Mononuclear cell (primary cell): ENCODE data around the gene AKNAD1. TPM values are rescaled to one million over a fixed set of nuclear protein-coding genes. Genes with fewer than 3 reads are reported as not detected.

Experiments used
- H3K27me3 ChIP-seq: 2 replicates; pipeline ENCODE4 v1.6.0; 2011; ENCODE audit warnings: low read length, control low read depth; ENCODE audit not compliant: insufficient read depth
- H3K4me1 ChIP-seq: 2 replicates; pipeline ENCODE4 v1.5.1; 2011; ENCODE audit warnings: mild to moderate bottlenecking, low read length, control low read depth; ENCODE audit not compliant: insufficient read depth
- H3K4me3 ChIP-seq: 2 replicates; pipeline ENCODE4 v1.5.1; 2011; ENCODE audit warnings: mild to moderate bottlenecking, low read length, moderate library complexity
- H3K9me3 ChIP-seq: 2 replicates; pipeline ENCODE4 v1.5.1; 2011; ENCODE audit warnings: low read depth, mild to moderate bottlenecking, control low read depth, low read length
- total RNA-seq: library from RNA; depleted of rRNA; stranded (reverse); fragments of >200 nt; gene quantifications from one replicate; pipeline ENCODE4 v1.2.3, GENCODE V29; 2012

AKNAD1 gene
- total RNA-seq, 1 donor, result not detected

DNA sequence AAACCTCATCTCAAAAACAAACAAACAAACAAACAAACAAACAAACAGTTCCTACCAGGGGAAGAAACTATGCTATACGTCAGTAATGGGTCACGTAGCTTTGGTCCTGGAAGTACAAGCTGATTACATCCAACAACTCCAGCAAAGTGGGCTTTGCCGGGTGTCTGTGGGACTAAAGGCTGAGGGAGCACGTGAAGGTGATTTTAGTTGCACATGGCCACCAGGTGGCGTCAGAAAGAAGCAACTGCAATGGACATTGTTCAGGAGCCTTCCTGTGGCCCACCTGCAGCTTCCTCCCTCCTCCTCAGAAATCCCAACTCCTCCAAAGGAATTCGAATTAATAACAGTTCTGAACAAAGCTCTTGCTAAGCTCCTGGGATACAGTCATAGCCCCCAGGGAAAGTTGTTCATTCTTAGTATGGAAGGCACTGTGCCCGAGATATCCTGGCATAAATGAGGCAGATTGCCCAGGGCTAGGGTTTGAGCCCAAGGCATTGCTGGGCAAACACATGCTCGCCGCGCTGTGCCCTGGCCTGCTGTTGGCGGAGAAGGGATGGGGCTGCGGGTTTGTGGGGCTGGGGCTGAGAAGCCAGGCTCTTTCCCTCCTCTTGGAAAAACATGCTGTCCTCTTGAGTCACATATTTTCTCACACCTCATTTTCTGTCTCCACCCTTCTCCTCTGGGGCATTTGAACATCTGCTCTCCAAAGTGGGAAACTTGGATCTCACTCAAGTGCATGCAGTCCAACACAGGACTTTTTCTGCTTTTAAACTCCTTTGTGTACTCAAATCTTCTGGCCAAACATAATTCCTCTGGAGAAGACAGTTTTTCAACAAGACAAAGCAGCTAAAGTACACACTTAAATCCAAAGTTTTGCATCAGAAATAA is 28.6 kb downstream of the AKNAD1 start:
- peaks cover 7% of the 10 kb centered on the region for H3K4me1 ChIP-seq
- no peaks in the 10 kb centered on the region for H3K9me3 ChIP-seq
- H3K27me3 ChIP-seq, result no peaks in the 10 kb centered on the region
- H3K4me3 ChIP-seq, result no peak overlapping the region

DNA sequence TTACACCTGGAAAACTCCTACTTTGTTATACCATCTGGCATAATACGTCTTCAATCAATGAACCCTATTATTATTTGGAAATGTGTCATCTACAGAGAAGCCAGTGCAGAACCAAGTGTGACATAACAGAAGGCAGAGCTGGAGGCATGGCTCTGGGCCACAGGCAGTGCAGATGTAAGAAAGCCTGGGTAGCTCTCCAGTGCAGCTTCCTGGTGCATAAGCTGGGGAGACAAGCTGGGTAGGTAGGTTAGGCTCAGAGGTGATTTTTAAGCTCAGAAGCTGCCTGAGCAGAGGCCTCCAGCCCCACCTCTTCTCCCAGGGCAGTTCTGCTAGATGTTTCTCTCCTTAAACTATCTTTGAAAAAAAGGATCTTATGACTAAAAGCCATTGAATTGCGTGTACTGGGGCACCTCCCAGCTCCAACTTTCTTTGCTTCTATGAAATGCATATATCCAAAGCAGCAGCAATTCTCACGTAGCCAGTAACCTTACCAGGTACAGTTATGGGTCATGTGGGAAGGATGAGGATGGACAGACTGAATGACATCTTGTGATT is 30.7 kb downstream of the AKNAD1 start:
- H3K9me3 ChIP-seq, result no peaks in the 10 kb centered on the region

GRCh38 chr1:108824051-108824450 is 32.8 kb downstream of the AKNAD1 start:
- Histone ChIP-seq H3K27me3 (no peaks in the 10 kb centered on the region), H3K4me3 (no peak overlapping the region), H3K4me1 (no peaks in the 10 kb centered on the region), H3K9me3 (no peaks in the 10 kb centered on the region)

More for the DNA sequence above, 30.7 kb downstream of the AKNAD1 start:
- Histone ChIP-seq H3K27me3 (no peaks in the 10 kb centered on the region), H3K4me3 (no peak overlapping the region), H3K4me1 (peaks cover under 1% of the 10 kb centered on the region)

DNA sequence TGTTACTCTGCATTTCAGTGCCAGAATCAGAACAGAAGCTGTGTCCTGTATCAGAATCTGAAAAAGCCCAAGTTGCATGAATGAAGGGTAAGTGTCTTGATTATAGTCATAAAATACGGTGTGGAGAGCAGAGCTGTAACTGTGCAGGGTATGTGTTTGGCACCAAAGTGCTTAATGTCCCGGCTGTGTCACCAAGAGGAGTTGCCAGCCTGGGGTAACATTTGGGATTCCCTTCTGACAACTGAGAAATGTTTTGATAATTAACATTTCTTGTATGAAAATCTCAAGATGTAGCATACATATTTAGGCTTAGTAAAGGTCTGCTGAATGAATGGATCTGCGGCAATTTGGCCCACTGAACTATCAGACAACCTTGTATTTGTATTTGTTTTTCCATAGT is 33.3 kb downstream of the AKNAD1 start:
- Histone ChIP-seq H3K9me3 (no peaks in the 10 kb centered on the region), H3K4me1 (no peaks in the 10 kb centered on the region), H3K27me3 (no peaks in the 10 kb centered on the region), H3K4me3 (no peak overlapping the region)

DNA sequence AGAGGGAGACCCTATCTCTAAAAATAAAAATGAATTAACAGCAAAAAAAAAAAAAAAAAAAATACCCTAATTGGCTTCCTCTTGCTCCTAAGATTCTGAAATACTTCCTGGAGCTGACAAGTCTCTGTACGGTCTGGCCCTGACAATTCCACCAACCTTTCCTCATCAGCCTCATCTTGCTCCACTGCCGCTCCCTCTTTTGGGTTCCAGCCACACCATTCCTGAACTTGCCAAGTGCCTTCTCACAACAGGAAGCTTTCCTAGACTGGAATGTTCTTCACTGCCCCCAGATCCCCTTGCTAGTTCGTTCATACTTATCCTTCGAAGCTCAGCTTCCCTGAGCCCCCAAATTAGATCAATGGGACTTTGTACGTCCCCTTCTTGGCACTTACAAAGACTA is 37.0 kb downstream of the AKNAD1 start:
- Histone ChIP-seq H3K9me3 (no peaks in the 10 kb centered on the region), H3K4me3 (no peak overlapping the region), H3K27me3 (no peaks in the 10 kb centered on the region), H3K4me1 (no peaks in the 10 kb centered on the region)

- Histone ChIP-seq H3K4me1 (no peaks in the 10 kb centered on the region), H3K9me3 (no peaks in the 10 kb centered on the region), H3K27me3 (no peaks in the 10 kb centered on the region), H3K4me3 (no peak overlapping the region)
Measured at GRCh38 chr1:108817811-108818210, 39.1 kb downstream of the AKNAD1 start.

DNA sequence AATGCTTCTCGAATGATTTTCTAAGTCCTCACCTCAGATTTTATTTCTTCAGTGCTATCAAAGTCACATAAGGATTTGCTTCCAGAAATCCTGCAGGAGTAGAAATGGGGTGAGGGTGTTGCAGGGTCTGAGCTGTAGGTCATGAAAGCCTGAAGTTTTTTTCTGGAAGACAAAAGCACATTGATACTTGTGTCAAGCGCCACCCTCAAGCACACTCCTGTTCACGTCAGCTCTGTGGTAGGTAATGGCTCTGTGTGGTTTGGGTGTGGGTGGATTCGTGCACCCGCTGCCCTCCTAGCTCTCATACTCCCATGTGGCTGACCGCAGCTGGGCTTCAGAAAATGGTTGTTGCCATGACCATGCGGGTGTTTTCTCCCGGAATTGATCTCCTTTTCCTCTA is 39.9 kb downstream of the AKNAD1 start:
- Histone ChIP-seq H3K4me1 (no peaks in the 10 kb centered on the region), H3K4me3 (no peak overlapping the region), H3K27me3 (no peaks in the 10 kb centered on the region), H3K9me3 (no peaks in the 10 kb centered on the region)

DNA sequence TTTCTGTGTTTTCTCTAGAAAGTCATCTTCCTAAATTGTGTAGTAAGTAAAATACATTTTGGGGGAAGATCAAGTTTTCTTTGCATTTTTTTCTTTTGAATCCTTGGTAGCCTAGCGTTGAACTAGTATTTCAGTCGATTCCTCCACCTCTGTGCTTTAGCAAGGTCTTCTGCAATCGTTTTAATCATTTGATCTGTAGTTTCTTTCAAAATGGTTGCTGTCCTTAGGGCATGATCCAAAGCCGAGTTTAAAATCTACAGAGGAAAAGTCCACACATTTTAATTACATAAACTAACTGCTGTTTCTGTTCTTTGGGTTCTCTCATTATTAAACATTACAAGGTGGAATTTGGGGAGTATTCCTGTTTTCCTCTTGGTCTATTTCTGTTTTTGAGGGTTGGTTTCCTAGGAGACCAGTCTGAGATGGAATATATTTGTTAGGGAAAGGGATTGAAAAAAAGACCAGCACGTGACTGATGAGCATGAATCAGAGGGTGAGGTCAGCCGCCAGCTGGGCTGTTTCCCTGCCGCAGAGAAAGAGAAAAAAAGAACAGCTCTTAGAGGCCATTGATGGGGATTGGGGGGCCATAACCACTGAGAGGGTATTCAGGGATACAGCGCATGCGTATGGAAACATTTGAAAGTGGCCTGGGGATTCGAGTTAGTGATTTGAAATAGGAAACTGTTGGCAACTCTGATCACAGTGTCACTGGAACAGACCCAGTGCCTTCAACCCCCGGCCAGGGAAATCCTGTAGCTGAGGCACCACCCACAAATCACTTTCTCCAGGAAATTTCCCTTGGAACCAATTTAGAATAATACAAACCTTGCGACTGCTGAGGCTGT is 40.6 kb downstream of the AKNAD1 start:
- Histone ChIP-seq H3K9me3 (no peaks in the 10 kb centered on the region), H3K4me1 (no peaks in the 10 kb centered on the region), H3K4me3 (no peak overlapping the region), H3K27me3 (no peaks in the 10 kb centered on the region)

GRCh38 chr1:108815566-108815965 is 41.3 kb downstream of the AKNAD1 start:
- H3K9me3 ChIP-seq, result no peaks in the 10 kb centered on the region

GRCh38 chr1:108814343-108815125 is 42.4 kb downstream of the AKNAD1 start:
- no peaks in the 10 kb centered on the region for H3K4me1 ChIP-seq
- H3K4me3 ChIP-seq, result no peak overlapping the region
- H3K27me3 ChIP-seq, result no peaks in the 10 kb centered on the region
- H3K9me3 ChIP-seq, result no peaks in the 10 kb centered on the region

More at GRCh38 chr1:108815566-108815965, 41.3 kb downstream of the AKNAD1 start:
- Histone ChIP-seq H3K4me3 (no peak overlapping the region), H3K27me3 (no peaks in the 10 kb centered on the region), H3K4me1 (no peaks in the 10 kb centered on the region)

DNA sequence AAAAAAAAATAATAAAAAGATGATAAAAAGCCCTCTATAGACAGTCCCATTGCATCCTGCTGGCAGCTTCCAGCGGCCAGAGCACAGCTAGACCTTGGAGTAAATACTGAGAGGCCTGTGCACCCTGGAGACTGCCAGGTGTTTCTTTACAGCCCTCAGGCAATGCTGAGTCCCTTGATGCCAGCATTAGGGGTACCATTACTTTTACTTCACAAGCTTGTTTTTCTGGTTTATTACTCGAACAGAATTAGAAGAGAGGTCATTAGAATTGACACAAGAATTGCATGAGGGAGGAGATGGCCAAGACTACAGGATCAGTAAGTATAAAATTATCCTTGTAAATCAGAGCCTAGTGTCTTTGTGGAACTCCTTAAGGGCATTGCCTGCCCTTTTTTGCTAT is 43.6 kb downstream of the AKNAD1 start:
- no peak overlapping the region for H3K4me3 ChIP-seq

DNA sequence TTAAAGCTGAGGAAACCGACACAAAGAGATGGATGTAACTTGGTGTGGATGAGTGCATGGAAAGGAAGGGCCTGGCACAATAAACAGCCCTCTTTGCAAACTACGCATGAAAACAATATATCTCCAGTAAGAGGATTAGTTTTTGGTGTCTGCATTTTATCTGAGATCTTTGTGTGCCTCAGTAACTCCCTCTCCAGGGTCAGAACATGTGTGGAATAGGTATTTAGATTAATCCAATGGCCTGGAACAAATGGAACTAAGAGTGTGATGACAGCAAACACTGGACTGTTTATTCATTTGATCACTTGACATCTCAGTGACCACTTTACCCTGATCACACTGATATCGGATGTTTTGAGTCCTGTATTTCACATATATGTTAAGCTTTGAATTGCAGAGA is 45.3 kb downstream of the AKNAD1 start:
- H3K4me3 ChIP-seq, result no peak overlapping the region
- H3K4me1 ChIP-seq, result no peaks in the 10 kb centered on the region
- no peaks in the 10 kb centered on the region for H3K27me3 ChIP-seq
- no peaks in the 10 kb centered on the region for H3K9me3 ChIP-seq

More for the DNA sequence above, 43.6 kb downstream of the AKNAD1 start:
- Histone ChIP-seq H3K9me3 (no peaks in the 10 kb centered on the region), H3K27me3 (no peaks in the 10 kb centered on the region), H3K4me1 (no peaks in the 10 kb centered on the region)

- Histone ChIP-seq H3K27me3 (no peaks in the 10 kb centered on the region), H3K4me3 (no peak overlapping the region), H3K4me1 (no peaks in the 10 kb centered on the region), H3K9me3 (no peaks in the 10 kb centered on the region)
Measured at GRCh38 chr1:108808438-108808837, 48.5 kb downstream of the AKNAD1 start.

GRCh38 chr1:108803548-108803947 is 53.3 kb downstream of the AKNAD1 start:
- Histone ChIP-seq H3K4me1 (no peaks in the 10 kb centered on the region), H3K27me3 (no peaks in the 10 kb centered on the region), H3K9me3 (no peaks in the 10 kb centered on the region), H3K4me3 (no peak overlapping the region)
